HCT116 (cell line): ENCODE data around the gene TUBA1B. TPM values are rescaled to one million over a fixed set of nuclear protein-coding genes. Genes with fewer than 3 reads are reported as not detected.

Source experiments
- ATAC-seq: fragments of 200-7000 bp; cut with Tn5 transposase; 2 replicates; pipeline ENCODE4 v1.9.1; 2020; ENCODE audit warnings: mild to moderate bottlenecking, moderate library complexity
- BruUV-seq: library from RNA; stranded (reverse); fragments of 400-500 nt; replicated peaks from 2 replicates; lab custom pipeline; 2021; lab: Mats Ljungman, UMichigan
- CTCF ChIA-PET: fragments of 300-600 bp; sonication (Branson Sonifier 250); formaldehyde crosslinking; loops from one replicate; lab custom pipeline; 2021; ENCODE audit warnings: antibody characterized with exemption; lab: Charles Lee
- POLR2A ChIA-PET: fragments of 300-600, 350-600 bp; sonication (Branson Sonifier 250); formaldehyde crosslinking; loops from one replicate; lab custom pipeline; 2021; ENCODE audit warnings: antibody characterized with exemption; lab: Charles Lee
- RAD21 ChIA-PET, 2 experiments: fragments of 300-600 bp; sonication (Branson Sonifier 250); formaldehyde crosslinking; loops; one replicate each; lab custom pipeline; 2023; ENCODE audit warnings: low total read pairs in 2 of 2; ENCODE audit not compliant: uncharacterized antibody in 2 of 2, unreplicated experiment in 2 of 2, low non-redundant PET in 1 of 2; lab: Charles Lee
- DNase-seq: peaks from one replicate; pipeline ENCODE4 v3.0.0-alpha.2; 2010; ENCODE audit warnings: low read depth, low spot score
- H2AFZ ChIP-seq: fragments of 200-600 bp; shearing (Covaris generic), sonication (generic); 2 replicates; pipeline ENCODE4 v1.6.1; 2017; ENCODE audit warnings: low read depth, mixed run types, mixed read lengths, antibody characterized with exemption, low read length; ENCODE audit not compliant: poor library complexity, severe bottlenecking
- H3K27ac ChIP-seq: 2 replicates; pipeline ENCODE4 v1.5.1; 2012; ENCODE audit warnings: low read depth, low read length
- H3K27me3 ChIP-seq: fragments of 200-600 bp; sonication (generic); 2 replicates; pipeline ENCODE4 v1.6.1; 2016; ENCODE audit warnings: mixed run types, low read length, mixed read lengths; ENCODE audit not compliant: insufficient read depth
- H3K36me3 ChIP-seq, 2 experiments: fragments of 200-500 bp in 1 of 2; fragments of 200-600 bp in 1 of 2; sonication (Bioruptor generic) in 1 of 2; sonication (generic) in 1 of 2; 2 replicates each; pipeline versions ENCODE4 v1.5.1 to v1.6.1; 2014 to 2016; ENCODE audit warnings: low read length in 2 of 2, inconsistent platforms in 1 of 2, mixed read lengths in 1 of 2, mixed run types in 1 of 2; ENCODE audit not compliant: insufficient read depth in 2 of 2, control insufficient read depth in 1 of 2
- H3K4me1 ChIP-seq, 2 experiments: fragments of 200-600 bp in 1 of 2; sonication (generic) in 1 of 2; 2 replicates each; pipeline versions ENCODE4 v1.5.1 to v1.6.1; 2012 to 2017; ENCODE audit warnings: low read length in 2 of 2, inconsistent platforms in 1 of 2, mild to moderate bottlenecking in 1 of 2, mixed read lengths in 1 of 2, mixed run types in 1 of 2, moderate library complexity in 1 of 2; ENCODE audit not compliant: insufficient read depth in 2 of 2, control insufficient read depth in 1 of 2
- H3K4me2 ChIP-seq: fragments of 200-600 bp; sonication (generic); 2 replicates; pipeline ENCODE4 v1.6.1; 2017; ENCODE audit warnings: mixed run types, low read length, mixed read lengths
- H3K4me3 ChIP-seq, 2 experiments: fragments of 200-600 bp in 1 of 2; sonication (generic) in 1 of 2; replicated peaks in 1 of 2; 2 replicates each; pipeline ENCODE4 v1.5.1; 2011 to 2016; ENCODE audit warnings: low read length in 2 of 2, control low read depth in 1 of 2, low read depth in 1 of 2, mild to moderate bottlenecking in 1 of 2, mixed read lengths in 1 of 2, mixed run types in 1 of 2
- H3K79me2 ChIP-seq: fragments of 200-600 bp; sonication (generic); 2 replicates; pipeline ENCODE4 v1.6.1; 2017; ENCODE audit warnings: mild to moderate bottlenecking, mixed run types, low read length, moderate library complexity, mixed read lengths; ENCODE audit not compliant: insufficient read depth
- H3K9ac ChIP-seq: fragments of 200-600 bp; sonication (generic); 2 replicates; pipeline ENCODE4 v1.6.1; 2016; ENCODE audit warnings: low read length, mixed read lengths
- H3K9me2 ChIP-seq: fragments of 200-600 bp; sonication (generic), shearing (Covaris generic); 2 replicates; pipeline ENCODE4 v1.6.1; 2017; ENCODE audit warnings: mixed run types, mild to moderate bottlenecking, moderate library complexity; ENCODE audit not compliant: insufficient read depth
- H3K9me3 ChIP-seq, 2 experiments: fragments of 200-500 bp in 1 of 2; fragments of 200-600 bp in 1 of 2; sonication (Bioruptor generic) in 1 of 2; sonication (generic) in 1 of 2; 2 replicates each; pipeline ENCODE4 v1.6.1; 2014 to 2017; ENCODE audit warnings: low read length in 2 of 2, mixed read lengths in 2 of 2, inconsistent platforms in 1 of 2, low read depth in 1 of 2, mild to moderate bottlenecking in 1 of 2, mixed run types in 1 of 2, moderate library complexity in 1 of 2; ENCODE audit not compliant: control insufficient read depth in 1 of 2, insufficient read depth in 1 of 2
- H4K20me1 ChIP-seq: fragments of 200-600 bp; sonication (generic), shearing (Covaris generic); 2 replicates; pipeline ENCODE4 v1.6.1; 2017; ENCODE audit warnings: mixed run types, mild to moderate bottlenecking, moderate library complexity; ENCODE audit not compliant: insufficient read depth
- CBX3 ChIP-seq: IDR thresholded peaks from 2 replicates; pipeline ENCODE4 v1.6.1; 2012; ENCODE audit warnings: low read depth
- CEBPB ChIP-seq: IDR thresholded peaks from 2 replicates; pipeline ENCODE4 v1.6.1; 2012; ENCODE audit warnings: low read depth
- CTCF ChIP-seq, 3 experiments: fragments of 200-600 bp in 1 of 3; sonication (generic) in 1 of 3; IDR thresholded peaks in 2 of 3; conservative IDR thresholded peaks in 1 of 3; 2 replicates each; pipeline ENCODE4 v1.5.1; 2012 to 2017; ENCODE audit warnings: low read depth in 2 of 3, low read length in 2 of 3, antibody characterized with exemption in 1 of 3, borderline replicate concordance in 1 of 3, control low read depth in 1 of 3, mild to moderate bottlenecking in 1 of 3, mixed read lengths in 1 of 3, mixed run types in 1 of 3, moderate library complexity in 1 of 3; ENCODE audit not compliant: insufficient read depth in 1 of 3
- EGR1 ChIP-seq: IDR thresholded peaks from 2 replicates; pipeline ENCODE4 v1.6.1; 2012; ENCODE audit warnings: low read depth
- EZH2 ChIP-seq: fragments of 200-600 bp; sonication (generic); IDR thresholded peaks from 2 replicates; pipeline ENCODE4 v1.6.1; 2017; ENCODE audit warnings: antibody characterized with exemption, mixed run types
- EZH2phosphoT487 ChIP-seq: fragments of 200-600 bp; IDR thresholded peaks from 2 replicates; pipeline ENCODE4 v1.6.1; 2018; ENCODE audit warnings: antibody characterized with exemption, borderline replicate concordance
- JUND ChIP-seq: IDR thresholded peaks from 2 replicates; pipeline ENCODE4 v1.6.1; 2012
- MAX ChIP-seq: IDR thresholded peaks from 2 replicates; pipeline ENCODE4 v1.6.1; 2012
- RAD21 ChIP-seq: IDR thresholded peaks from 2 replicates; pipeline ENCODE4 v1.6.1; 2012; ENCODE audit warnings: low read depth, mild to moderate bottlenecking
- SIN3A ChIP-seq: IDR thresholded peaks from 2 replicates; pipeline ENCODE4 v1.6.1; 2012; ENCODE audit warnings: low read depth
- TCF7L2 ChIP-seq: IDR thresholded peaks from 2 replicates; pipeline ENCODE4 v1.7.0; 2011; ENCODE audit warnings: borderline replicate concordance, inconsistent platforms; ENCODE audit not compliant: insufficient read depth, insufficient read length; ENCODE audit errors: extremely low read depth
- ZBTB33 ChIP-seq: IDR thresholded peaks from 2 replicates; pipeline ENCODE4 v1.6.1; 2011; ENCODE audit warnings: mild to moderate bottlenecking, low read length, moderate library complexity; ENCODE audit not compliant: insufficient replicate concordance; ENCODE audit errors: extremely low read depth
- intact Hi-C: fragments of 100-400 bp; cut with micrococcal nuclease; formaldehyde crosslinking; loops from 2 replicates; pipeline ENCODE4 v1.10.0; 2022
- total RNA-seq: library from RNA; stranded (reverse); gene quantifications from one replicate; pipeline ENCODE4 v1.2.1, GENCODE V29; 2021; ENCODE audit not compliant: unreplicated experiment

Gene TUBA1B
- total RNA-seq, 1 experiment from 2014 or later, result 1,628 TPM

GRCh38 chr12:49133590-49133989 is 2.4 kb upstream of the TUBA1B start:
- Histone ChIP-seq H3K4me2 (no peak overlapping the region), H3K9me2 (no peaks in the 10 kb centered on the region), H2AFZ (no peak overlapping the region), H3K27ac (no peak overlapping the region), H4K20me1 (peaks cover 14% of the 10 kb centered on the region; the same call in 1 of the 2 replicates), H3K27me3 (no peaks in the 10 kb centered on the region), H3K4me3 (no peak overlapping the region), H3K79me2 (peaks cover 50% of the 10 kb centered on the region), H3K9me3 (no peaks in the 10 kb centered on the region), H3K4me1 (peaks cover 12 to 37% of the 10 kb centered on the region in 2 experiments; a peak in 3 of 4 replicates), H3K9ac (no peak overlapping the region), H3K36me3 (peaks cover 9 to 19% of the 10 kb centered on the region in 2 experiments)
- intact Hi-C loops, result loop anchor here (10.0 kb wide), 1 partner anchor 101 kb away; no protein-coding TSS in a partner anchor
- TF ChIP-seq MAX (no peak), TCF7L2 (no peak), CBX3 (no peak), EZH2phosphoT487 (no peak), CEBPB (no peak)
- no peak for DNase-seq
- POLR2A ChIA-PET, result interaction anchor here (1.2 kb wide), 1 partner anchor 131 kb away, joined by 3 read pairs; no protein-coding TSS in a partner anchor
- no TSS peak for BruUV-seq
- RAD21 ChIA-PET, result no interaction called here
- CTCF ChIA-PET, result no interaction called here
- no peak for ATAC-seq

GRCh38 chr12:49133014-49133413 is 1.8 kb upstream of the TUBA1B start:
- no peak overlapping the region for H2AFZ ChIP-seq
- H3K9ac ChIP-seq, result 0 out of 2 replicates have a peak overlapping the region, but pooled peaks have one; percentile 73
- ATAC-seq, result no peak
- TF ChIP-seq EZH2 (no peak), ZBTB33 (no peak), MAX (no peak), SIN3A (no peak), CTCF (IDR thresholded peaks at IDR 0.05 in 2 of 3, conservative IDR thresholded peaks at IDR 0.05 in 1 of 3; ENCODE audit: borderline replicate concordance in 1 of 3, insufficient read depth in 1 of 3, low read depth in 2 of 3, low read length in 2 of 3) (no peak), JUND (no peak), CEBPB (no peak), RAD21 (no peak), EGR1 (no peak)

More at GRCh38 chr12:49133014-49133413, 1.8 kb upstream of the TUBA1B start:
- Histone ChIP-seq H3K9me2 (no peaks in the 10 kb centered on the region), H3K79me2 (peaks cover 50% of the 10 kb centered on the region), H3K4me1 (peaks cover 12 to 37% of the 10 kb centered on the region in 2 experiments; a peak in 3 of 4 replicates), H3K4me3 (no peak overlapping the region), H3K4me2 (peak overlapping the region; percentile 88; the same call in 1 of the 2 replicates), H3K9me3 (no peaks in the 10 kb centered on the region), H3K36me3 (peaks cover 9 to 19% of the 10 kb centered on the region in 2 experiments), H3K27ac (no peak overlapping the region), H4K20me1 (peaks cover 14% of the 10 kb centered on the region; the same call in 1 of the 2 replicates), H3K27me3 (no peaks in the 10 kb centered on the region)
- BruUV-seq, result no TSS peak
- ChIA-PET CTCF (no interaction called here), RAD21 (no interaction called here), POLR2A (interaction anchor here (0.8 to 1.2 kb wide), 2 partner anchors 60 to 131 kb away, joined by 3 read pairs; no protein-coding TSS in a partner anchor)
- DNase-seq, result no peak
- intact Hi-C loops, result loop anchor here (10.0 kb wide), 1 partner anchor 102 kb away; no protein-coding TSS in a partner anchor
